GM18526 (cell line): Measurements from ENCODE around the gene PPP1R1B.

Experiments used
- POLR2A ChIP-seq: IDR thresholded peaks from 3 replicates; pipeline ENCODE4 v1.6.1; 2011; ENCODE audit not compliant: insufficient read length; ENCODE audit errors: extremely low read depth

PPP1R1B gene

GRCh38 chr17:39650121-39650579, 23.4 kb downstream of the PPP1R1B start:
- TF ChIP-seq POLR2A = no peak

DNA sequence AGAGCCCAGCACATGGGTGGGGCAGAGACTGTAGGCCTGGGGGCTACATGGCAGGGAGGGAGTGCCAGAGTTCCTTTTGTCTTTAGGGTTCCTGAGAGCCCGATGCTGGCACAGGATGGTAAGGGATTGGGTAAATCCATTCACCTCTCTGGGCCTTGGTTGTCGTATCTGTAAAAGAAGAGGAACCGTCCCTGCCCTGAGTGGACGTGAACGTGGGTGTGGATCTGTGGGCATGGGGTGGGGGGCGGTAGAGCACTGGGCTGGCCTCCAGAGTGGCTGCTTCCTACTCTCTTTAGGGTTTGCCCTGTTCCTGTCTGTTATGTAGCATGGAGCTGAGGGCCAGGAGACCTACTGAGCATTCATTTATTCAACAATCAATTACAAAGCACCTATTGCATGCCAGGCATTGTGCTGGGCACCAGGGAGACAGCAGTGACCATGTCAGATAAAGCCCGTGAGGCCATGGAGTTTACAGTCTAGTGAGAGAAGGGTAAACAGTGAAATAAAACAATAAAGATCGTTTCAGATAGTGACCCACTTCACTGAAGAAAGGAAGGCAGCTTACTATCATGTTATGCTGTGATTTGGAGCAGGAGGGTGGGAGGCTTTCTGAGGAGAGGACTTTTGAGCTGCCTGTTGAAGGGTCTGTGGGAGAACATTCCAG, 25.3 kb downstream of the PPP1R1B start:
- no peak for TF ChIP-seq POLR2A

DNA sequence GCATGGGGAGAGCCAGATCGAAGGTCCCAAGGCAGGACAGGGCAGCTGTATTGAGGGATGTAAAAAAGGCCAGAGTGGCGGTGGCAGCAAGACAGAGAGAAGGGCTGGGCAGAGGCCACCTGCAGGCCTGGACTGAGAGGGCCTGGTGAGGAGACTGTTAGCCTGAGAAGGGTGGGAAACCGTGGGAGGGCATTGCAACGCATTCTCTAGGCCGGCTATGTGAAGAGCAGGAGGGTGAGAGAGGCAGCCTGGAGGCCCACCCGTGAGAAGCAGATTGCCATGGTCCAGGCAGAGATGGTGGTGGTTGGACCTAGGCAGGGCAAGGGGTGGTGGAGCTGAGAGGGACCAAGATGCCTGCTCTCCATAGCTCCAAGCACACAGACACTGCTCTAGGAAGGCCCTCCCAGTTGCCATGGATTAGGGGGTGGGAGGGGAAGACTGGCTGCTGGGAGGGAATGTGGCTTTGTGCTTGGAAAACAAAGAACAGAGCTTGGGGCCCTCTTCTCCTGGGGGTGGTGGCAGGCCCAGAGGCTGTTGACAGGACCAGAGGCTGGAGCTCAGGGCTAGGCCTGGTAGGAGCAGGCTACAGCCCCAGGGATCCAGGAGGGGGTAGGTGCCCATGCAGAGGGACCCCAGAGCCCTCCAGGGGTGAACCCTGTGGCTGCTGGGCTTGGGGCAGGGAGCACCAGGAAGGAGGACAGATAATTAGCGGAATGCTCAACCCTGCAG, 26.0 kb downstream of the PPP1R1B start:
- TF ChIP-seq POLR2A = no peak

GRCh38 chr17:39653316-39653661, 26.5 kb downstream of the PPP1R1B start:
- no peak for TF ChIP-seq POLR2A

DNA sequence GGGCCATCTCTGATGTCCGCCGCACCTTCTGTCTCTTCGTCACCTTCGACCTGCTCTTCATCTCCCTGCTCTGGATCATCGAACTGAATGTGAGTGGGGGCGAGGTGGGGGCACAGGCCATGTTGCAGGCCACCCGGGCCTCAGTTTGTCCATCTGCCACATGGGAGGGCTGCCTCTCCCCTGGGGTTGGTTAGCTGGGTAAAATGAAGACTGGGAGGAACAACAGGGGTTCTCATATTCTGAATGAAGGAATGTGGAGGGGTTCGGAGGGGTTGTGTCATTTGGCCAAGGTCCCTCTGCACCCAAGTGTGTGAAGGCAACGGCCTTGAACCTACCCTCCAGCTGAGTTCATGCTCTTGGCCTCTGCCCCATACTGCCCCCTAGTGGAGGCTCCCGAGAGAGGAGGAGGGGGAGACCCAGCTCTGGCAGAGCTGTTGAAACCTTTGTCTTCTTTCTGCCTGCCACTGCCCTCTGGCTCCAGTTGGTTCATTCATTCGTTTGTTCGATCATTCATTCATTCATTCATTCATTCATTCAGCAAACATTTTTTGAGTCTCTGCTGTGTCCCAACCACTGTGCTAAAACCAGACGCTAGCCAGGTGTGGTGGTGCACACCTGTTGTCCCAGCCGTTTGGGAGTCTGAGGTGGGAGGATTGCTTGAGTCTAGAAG, 27.0 kb downstream of the PPP1R1B start:
- no peak for TF ChIP-seq POLR2A

DNA sequence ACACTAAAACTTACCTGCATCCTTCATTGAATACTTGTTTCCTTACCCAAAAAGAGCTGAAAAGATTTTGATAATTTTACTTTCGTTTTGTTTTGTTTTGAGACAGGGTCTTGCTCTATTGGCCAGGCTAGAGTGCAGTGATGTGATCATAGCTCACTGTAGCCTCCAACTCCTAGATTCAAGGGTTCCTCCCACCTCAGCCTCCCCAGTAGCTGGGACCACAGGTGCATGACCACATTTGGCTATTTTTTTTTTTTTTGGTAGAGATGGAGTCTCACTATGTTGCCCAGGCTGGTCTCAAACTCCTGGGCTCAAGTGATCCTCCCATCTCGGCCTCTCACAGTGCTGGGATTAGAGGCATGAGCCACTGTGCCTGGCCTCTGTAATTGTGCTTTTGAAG, 28.4 kb downstream of the PPP1R1B start:
- TF ChIP-seq POLR2A = no peak

- TF ChIP-seq POLR2A = no peak
Measured at GRCh38 chr17:39658346-39658745, 31.6 kb downstream of the PPP1R1B start.

DNA sequence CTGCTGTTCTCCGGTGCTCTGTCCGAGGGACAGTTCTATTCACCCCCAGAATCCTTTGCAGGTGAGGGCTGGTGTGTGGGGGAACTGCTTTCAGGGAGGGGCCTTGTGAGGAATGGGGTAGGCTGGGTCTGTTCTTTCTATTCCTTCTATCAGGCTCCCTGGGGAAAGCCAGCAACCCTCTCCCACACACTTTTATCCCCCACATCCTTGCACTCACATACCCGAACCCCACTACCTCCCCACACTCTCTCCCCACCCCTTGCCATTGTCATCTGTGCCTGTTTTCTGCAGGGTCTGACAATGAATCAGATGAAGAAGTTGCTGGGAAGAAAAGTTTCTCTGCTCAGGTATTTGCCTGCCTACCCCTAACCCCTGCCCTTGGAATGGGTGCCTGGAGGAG, 32.0 kb downstream of the PPP1R1B start:
- no peak for TF ChIP-seq POLR2A

- TF ChIP-seq POLR2A = no peak
Measured at GRCh38 chr17:39659279-39660010, 32.7 kb downstream of the PPP1R1B start.

DNA sequence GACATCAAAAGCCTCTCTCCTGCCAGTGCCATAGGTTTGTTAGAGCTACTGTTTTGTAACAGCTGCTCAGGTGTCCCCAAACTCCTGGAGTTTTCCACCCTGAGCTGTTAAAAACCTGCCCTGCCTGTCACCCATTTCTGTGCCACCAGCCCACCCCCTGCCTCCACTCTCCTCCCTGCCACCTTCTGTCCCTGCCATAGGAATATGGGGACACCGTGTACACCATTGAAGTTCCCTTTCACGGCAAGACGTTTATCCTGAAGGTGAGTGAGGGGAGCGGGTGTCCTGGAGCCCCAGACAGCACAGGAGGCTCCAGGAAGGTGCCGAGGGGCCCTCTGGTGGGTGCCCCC, 33.2 kb downstream of the PPP1R1B start:
- TF ChIP-seq POLR2A = no peak

GRCh38 chr17:39660397-39661385, 33.9 kb downstream of the PPP1R1B start:
- no peak for TF ChIP-seq POLR2A

DNA sequence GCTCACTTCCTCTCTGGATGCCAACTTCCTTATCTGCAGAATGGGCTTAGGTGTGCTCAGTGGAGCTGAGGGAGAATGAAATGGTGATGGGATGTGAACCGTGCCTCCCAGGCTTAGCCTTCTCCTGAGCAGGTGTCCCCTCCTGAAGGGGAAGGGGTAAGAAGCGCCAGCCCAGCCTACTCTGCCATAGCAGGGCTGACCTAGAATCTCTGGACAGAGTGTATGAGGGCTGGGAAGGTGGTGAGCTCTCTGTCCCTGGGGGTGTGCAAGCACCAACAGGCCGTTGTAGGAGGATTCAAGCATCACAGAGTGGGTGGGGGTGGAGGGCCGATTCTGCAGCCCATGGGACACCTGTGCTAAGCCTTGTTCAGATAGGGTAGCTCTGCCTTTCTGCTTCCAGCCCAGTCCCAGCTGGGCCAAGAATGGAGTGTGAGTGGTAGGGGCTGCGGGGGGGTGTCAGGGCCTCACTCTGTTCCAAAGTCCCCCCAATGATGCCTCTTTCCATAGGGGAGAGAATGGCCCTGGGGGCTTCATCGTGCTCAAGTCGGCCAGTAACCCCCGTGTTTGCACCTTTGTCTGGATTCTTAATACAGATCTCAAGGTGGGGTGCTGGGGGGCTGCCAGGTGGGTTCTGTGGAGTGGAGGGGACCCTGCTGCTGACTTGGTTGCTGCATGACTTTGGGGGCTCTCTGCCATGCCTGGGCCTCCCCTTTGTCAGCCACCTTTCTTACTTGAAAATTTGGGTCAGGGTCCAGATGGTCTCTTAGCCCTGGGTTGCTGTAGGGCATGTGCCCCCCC, 35.2 kb downstream of the PPP1R1B start:
- no peak for TF ChIP-seq POLR2A

DNA sequence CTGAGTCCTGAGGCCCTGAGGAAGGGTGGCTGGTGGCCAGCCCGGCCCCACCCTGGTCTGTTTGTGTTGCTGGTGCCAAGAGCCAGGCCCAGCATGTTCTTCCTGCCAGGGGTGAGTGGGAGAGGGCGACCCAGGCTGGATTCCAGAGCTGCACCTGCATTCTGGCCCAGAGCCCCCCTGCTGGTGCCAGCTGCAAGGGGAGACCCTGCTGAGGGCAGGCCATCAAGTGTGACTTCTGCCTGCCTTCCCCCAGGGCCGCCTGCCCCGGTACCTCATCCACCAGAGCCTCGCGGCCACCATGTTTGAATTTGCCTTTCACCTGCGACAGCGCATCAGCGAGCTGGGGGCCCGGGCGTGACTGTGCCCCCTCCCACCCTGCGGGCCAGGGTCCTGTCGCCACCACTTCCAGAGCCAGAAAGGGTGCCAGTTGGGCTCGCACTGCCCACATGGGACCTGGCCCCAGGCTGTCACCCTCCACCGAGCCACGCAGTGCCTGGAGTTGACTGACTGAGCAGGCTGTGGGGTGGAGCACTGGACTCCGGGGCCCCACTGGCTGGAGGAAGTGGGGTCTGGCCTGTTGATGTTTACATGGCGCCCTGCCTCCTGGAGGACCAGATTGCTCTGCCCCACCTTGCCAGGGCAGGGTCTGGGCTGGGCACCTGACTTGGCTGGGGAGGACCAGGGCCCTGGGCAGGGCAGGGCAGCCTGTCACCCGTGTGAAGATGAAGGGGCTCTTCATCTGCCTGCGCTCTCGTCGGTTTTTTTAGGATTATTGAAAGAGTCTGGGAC, 36.0 kb downstream of the PPP1R1B start:
- TF ChIP-seq POLR2A = no peak
